PC-3 (cell line): ENCODE data around the gene OR7A10. TPM values are rescaled to one million over a fixed set of nuclear protein-coding genes. Genes with fewer than 3 reads are reported as not detected.
A peak's percentile ranks its signal among the peaks of the same experiment; 100 is the strongest.

Experiments used
- ATAC-seq: fragments of 200-7000 bp; cut with Tn5 transposase; 2 replicates; pipeline ENCODE4 v1.9.1; 2020; ENCODE audit warnings: mild to moderate bottlenecking, moderate library complexity
- Bru-seq: library from RNA; stranded (reverse); fragments of 400-500 nt; gene quantifications from one replicate; lab custom pipeline; 2021; lab: Mats Ljungman, UMichigan
- BruChase-seq, 2 experiments: library from RNA; stranded (reverse); fragments of 400-500 nt; gene quantifications; one replicate each; lab custom pipeline; 2021; lab: Mats Ljungman, UMichigan
- BruUV-seq: library from RNA; stranded (reverse); fragments of 400-500 nt; replicated peaks from 2 replicates; lab custom pipeline; 2021; lab: Mats Ljungman, UMichigan
- CTCF ChIA-PET: fragments of 300-600 bp; sonication (Branson Sonifier 250); formaldehyde crosslinking; loops from one replicate; lab custom pipeline; 2022; ENCODE audit warnings: antibody characterized with exemption; lab: Charles Lee
- POLR2A ChIA-PET: fragments of 300-600 bp; sonication (Branson Sonifier 250); formaldehyde crosslinking; loops from one replicate; lab custom pipeline; 2022; ENCODE audit warnings: antibody characterized with exemption; ENCODE audit not compliant: unreplicated experiment; lab: Charles Lee
- DNase-seq: peaks from one replicate; pipeline ENCODE4 v3.0.0-alpha.2; 2015
- H2AFZ ChIP-seq: fragments of 300-600 bp; sonication (generic); 2 replicates; pipeline ENCODE4 v1.6.0; 2016; ENCODE audit warnings: antibody characterized with exemption, low read length
- H3F3A ChIP-seq: fragments of 300-600 bp; sonication (generic); one replicate; pipeline ENCODE4 v1.6.0; 2017; ENCODE audit warnings: antibody characterized with exemption, low read length, control low read depth, mild to moderate bottlenecking; ENCODE audit not compliant: unreplicated experiment
- H3K27ac ChIP-seq: fragments of 300-600 bp; sonication (generic); 2 replicates; pipeline ENCODE4 v1.5.1; 2016; ENCODE audit warnings: mild to moderate bottlenecking, low read length
- H3K27me3 ChIP-seq: fragments of 300-600 bp; sonication (generic); 2 replicates; pipeline ENCODE4 v1.6.1; 2016; ENCODE audit warnings: low read length, mixed read lengths
- H3K36me3 ChIP-seq: fragments of 300-600 bp; sonication (generic); 2 replicates; pipeline ENCODE4 v1.6.1; 2016; ENCODE audit warnings: low read depth, mixed run types, low read length, mixed read lengths
- H3K4me1 ChIP-seq: fragments of 300-600 bp; sonication (generic); 2 replicates; pipeline ENCODE4 v1.5.1; 2016; ENCODE audit warnings: low read length; ENCODE audit not compliant: insufficient read depth
- H3K4me2 ChIP-seq: fragments of 300-600 bp; sonication (generic); 2 replicates; pipeline ENCODE4 v1.6.0; 2016; ENCODE audit warnings: low read length
- H3K4me3 ChIP-seq: fragments of 300-600 bp; sonication (generic); 2 replicates; pipeline ENCODE4 v1.5.1; 2016; ENCODE audit warnings: mild to moderate bottlenecking, low read length, mixed read lengths
- H3K79me2 ChIP-seq: fragments of 300-600 bp; sonication (generic); 2 replicates; pipeline ENCODE4 v1.6.1; 2017; ENCODE audit warnings: low read length, mixed read lengths
- H3K9ac ChIP-seq: fragments of 300-600 bp; sonication (generic); 2 replicates; pipeline ENCODE4 v1.6.0; 2016; ENCODE audit warnings: mild to moderate bottlenecking, low read length
- H3K9me2 ChIP-seq: fragments of 300-600 bp; sonication (generic); replicated peaks from 2 replicates; pipeline ENCODE4 v1.6.1; 2016; ENCODE audit warnings: mixed run types, low read length, mixed read lengths
- H3K9me3 ChIP-seq: fragments of 300-600 bp; sonication (generic); 2 replicates; pipeline ENCODE4 v1.6.1; 2016; ENCODE audit warnings: low read length, mixed read lengths
- H4K20me1 ChIP-seq: fragments of 300-600 bp; sonication (generic); 2 replicates; pipeline ENCODE4 v1.6.1; 2016; ENCODE audit warnings: low read length, mixed read lengths
- EZH2 ChIP-seq: fragments of 300-600 bp; sonication (generic); IDR thresholded peaks from one replicate; pipeline ENCODE4 v1.6.1; 2017; ENCODE audit warnings: antibody characterized with exemption, mild to moderate bottlenecking, low read length; ENCODE audit not compliant: unreplicated experiment
- EZH2phosphoT487 ChIP-seq: fragments of 300-600 bp; sonication (generic); IDR thresholded peaks from 2 replicates; pipeline ENCODE4 v1.6.1; 2018; ENCODE audit warnings: mild to moderate bottlenecking, antibody characterized with exemption, low read length, borderline replicate concordance
- intact Hi-C: fragments of 100-400 bp; cut with micrococcal nuclease; formaldehyde crosslinking; loops from 2 replicates; pipeline ENCODE4 v1.9.0; 2023
- long read RNA-seq: library from polyadenylated mRNA; unstranded; transcript quantifications from one replicate; pipeline ENCODE4 v2.0.0, GENCODE V29; 2021; ENCODE audit not compliant: unreplicated experiment
- total RNA-seq: library from RNA; depleted of rRNA; stranded (reverse); fragments of >200 nt; gene quantifications from 2 replicates; pipeline ENCODE4 v1.2.3, GENCODE V29; 2014; rRNA removed
- TF ChIP-seq, protein P1 (sequence below): fragments of 300-600 bp; sonication (generic); conservative IDR thresholded peaks from 2 replicates; pipeline ENCODE4 v1.5.1; 2017; ENCODE audit warnings: antibody characterized with exemption, low read depth, mild to moderate bottlenecking, low read length

Gene OR7A10
- total RNA-seq (not detected in 2 replicates), Bru-seq, nascent RNA (not detected), BruChase-seq, experiment 1, labeled RNA remaining after a 6-hour chase (percentile 8 among the genes with signal in this experiment), BruChase-seq, experiment 2, labeled RNA remaining after a 2-hour chase (not detected)
- long read RNA-seq: 0 reads

DNA sequence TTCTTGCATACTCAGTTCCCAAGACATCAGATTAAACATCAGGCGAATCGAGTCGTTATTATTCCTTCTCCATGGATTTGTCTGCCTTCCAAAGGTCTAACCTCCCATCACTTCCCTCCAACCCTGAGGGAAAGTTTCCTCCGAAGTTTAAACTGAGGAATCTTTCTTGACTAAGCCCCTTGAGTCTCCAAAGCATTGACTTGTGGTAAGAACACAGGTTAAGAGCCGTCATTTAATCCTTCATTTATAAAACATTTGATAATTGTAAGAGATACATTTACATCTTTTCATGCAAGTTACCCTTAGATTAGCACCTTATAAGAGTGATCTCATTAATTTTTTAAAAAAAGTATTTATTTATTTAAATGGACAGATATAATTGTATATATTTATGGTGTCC, at the start of gene OR7A10:
Gene OR7A10, minus strand, starts transcription at position 101 of the 400 bp plus-strand sequence. CDS start 7,045 bp downstream, outside the sequence.
- Histone ChIP-seq H3F3A (no peaks in the 10 kb centered on the region), H3K27ac (no peak within 1 kb of the TSS), H3K79me2 (no peaks in the 10 kb centered on the region), H3K9me2 (no peaks in the 10 kb centered on the region), H3K4me2 (no peak within 1 kb of the TSS), H3K27me3 (peaks cover 75% of the 10 kb centered on the region), H3K4me1 (no peaks in the 10 kb centered on the region), H2AFZ (no peak within 1 kb of the TSS), H3K9ac (no peak within 1 kb of the TSS), H3K4me3 (no peak within 1 kb of the TSS), H3K9me3 (no peaks in the 10 kb centered on the region), H3K36me3 (no peaks in the 10 kb centered on the region), H4K20me1 (no peaks in the 10 kb centered on the region)
- no TSS peak for BruUV-seq
- DNase-seq (no peak), ATAC-seq (no peak)
- TF ChIP-seq EZH2 (no peak), EZH2phosphoT487 (no peak)
- TF ChIP-seq, protein P1, sequence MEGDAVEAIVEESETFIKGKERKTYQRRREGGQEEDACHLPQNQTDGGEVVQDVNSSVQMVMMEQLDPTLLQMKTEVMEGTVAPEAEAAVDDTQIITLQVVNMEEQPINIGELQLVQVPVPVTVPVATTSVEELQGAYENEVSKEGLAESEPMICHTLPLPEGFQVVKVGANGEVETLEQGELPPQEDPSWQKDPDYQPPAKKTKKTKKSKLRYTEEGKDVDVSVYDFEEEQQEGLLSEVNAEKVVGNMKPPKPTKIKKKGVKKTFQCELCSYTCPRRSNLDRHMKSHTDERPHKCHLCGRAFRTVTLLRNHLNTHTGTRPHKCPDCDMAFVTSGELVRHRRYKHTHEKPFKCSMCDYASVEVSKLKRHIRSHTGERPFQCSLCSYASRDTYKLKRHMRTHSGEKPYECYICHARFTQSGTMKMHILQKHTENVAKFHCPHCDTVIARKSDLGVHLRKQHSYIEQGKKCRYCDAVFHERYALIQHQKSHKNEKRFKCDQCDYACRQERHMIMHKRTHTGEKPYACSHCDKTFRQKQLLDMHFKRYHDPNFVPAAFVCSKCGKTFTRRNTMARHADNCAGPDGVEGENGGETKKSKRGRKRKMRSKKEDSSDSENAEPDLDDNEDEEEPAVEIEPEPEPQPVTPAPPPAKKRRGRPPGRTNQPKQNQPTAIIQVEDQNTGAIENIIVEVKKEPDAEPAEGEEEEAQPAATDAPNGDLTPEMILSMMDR: no peak
- ChIA-PET POLR2A (no interaction called here), CTCF (no interaction called here)
- intact Hi-C loops: no loop called here

DNA sequence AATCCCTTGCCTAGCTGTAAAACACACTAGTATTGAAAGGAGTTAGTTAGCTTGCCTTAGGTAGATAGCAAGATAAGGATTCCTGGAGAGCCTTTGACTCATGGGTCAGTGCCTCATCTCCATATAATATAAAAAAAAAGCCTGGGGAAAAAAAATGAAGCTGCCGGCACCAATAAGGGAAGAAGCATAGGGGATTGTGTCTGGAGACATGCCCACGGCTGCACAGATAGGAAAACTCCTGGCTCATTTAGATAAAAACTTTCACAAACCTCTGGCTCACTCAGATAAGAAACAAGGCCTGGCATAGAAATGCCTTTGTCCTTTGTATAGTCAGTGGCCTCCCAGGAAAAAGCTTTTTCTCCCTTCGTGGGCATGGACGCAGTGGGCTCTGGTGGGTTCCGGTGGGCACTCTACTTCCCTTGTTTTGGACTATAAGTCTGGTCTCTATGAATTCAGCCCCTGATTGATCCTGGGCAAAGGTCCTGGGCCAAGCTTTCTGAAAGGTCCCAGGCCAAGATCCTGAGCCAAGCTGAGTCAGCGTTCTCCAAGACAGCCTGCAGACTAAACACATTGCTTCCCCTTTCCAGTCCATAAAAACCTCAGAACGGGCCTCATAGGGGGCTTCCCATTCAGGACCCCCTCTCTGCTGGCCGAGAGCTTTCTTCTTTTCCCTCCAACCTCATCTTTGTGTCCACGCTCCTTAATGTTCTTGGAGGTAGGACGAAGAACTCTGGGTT, 42.1 kb upstream of the OR7A10 start:
- ATAC-seq: no peak

More for the DNA sequence above, 42.1 kb upstream of the OR7A10 start:
- Histone ChIP-seq H3K4me3 (no peak overlapping the region), H3F3A (no peaks in the 10 kb centered on the region), H3K9ac (no peak overlapping the region), H3K27ac (peak overlapping the region; percentile 21; the same call in 1 of the 2 replicates), H3K9me3 (no peaks in the 10 kb centered on the region), H3K27me3 (peaks cover 27% of the 10 kb centered on the region), H3K79me2 (no peaks in the 10 kb centered on the region), H3K4me2 (no peak overlapping the region), H3K4me1 (peaks cover 17% of the 10 kb centered on the region), H4K20me1 (no peaks in the 10 kb centered on the region), H3K9me2 (no peaks in the 10 kb centered on the region), H2AFZ (no peak overlapping the region), H3K36me3 (no peaks in the 10 kb centered on the region)
- no peak for DNase-seq
- CTCF ChIA-PET: interaction anchor here (0.6 kb wide), 1 partner anchor 11 kb away, joined by 3 read pairs; no protein-coding TSS in a partner anchor
- intact Hi-C loops: no loop called here
- no TSS peak for BruUV-seq
- no peak for TF ChIP-seq EZH2
- TF ChIP-seq, protein P1: no peak
- no peak for TF ChIP-seq EZH2phosphoT487
- POLR2A ChIA-PET: no interaction called here
